Stimulated activated CD4-positive, alpha-beta T cell treated with anti-CD3 and anti-CD28 coated beads, Interleukin-2, amount 100 ng/mL, for 4 hours (primary cell): ENCODE results near the gene UBR7.
"Not testable (repeated sequence)": the region's sequence is repeated elsewhere in the genome, so short reads cannot be mapped to it uniquely, and the experiment has no call there.

Source experiments
- DNase-seq: peaks from one replicate; pipeline ENCODE4 v3.0.0-alpha.2; 2020; ENCODE audit warnings: low read depth

Gene UBR7

DNA sequence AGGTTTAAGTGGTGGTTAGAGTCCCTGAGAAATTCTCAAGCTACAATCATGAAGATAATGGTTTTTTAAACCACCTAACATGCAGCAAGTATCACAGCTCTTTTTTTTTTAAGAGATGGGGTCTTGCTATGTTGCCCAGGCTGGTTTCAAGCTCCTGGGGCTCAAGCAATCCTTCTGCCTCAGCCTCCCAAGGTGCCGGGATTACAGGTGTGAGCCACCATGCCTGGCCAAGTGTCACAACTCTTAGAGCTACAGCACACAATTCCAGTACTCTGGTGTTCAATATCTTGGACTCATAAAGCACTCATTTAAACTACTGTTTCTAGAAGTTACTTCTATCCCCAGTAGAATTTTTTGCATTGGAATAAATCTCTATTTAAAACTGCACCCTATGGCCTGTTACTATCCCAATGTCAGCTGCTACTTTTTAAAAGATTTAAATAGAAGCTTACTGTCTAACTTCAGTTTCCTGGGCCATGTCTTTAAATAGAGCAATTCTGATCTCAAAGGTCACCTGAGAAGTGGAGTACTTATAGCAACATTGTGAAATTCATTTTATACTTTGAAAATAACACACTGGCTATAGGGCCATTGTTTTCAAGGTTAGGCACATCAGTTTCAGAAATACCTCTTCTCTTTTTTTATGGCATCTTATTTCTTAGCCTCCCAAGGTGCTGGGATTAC is 11.6 kb upstream of the UBR7 start:
- no peak for DNase-seq

DNA sequence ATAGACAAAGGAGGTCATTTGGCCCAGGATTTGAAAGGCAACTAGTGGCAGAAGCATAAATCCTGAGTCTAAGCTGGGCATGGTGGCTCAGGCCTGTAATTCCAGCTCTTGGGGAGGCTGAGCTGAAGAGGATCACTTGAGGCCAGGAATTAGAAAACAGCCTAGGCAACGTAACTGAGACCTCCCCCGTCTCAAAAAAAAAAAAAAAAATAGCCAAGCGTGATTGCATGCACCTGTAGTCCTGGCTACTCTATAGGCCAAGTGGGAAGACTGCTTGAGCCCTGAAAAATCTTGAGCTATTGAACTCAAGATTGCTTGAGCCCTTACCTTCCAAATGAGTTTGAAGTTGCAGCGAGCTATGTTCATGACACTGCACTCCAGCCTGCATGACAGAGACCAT is 8.0 kb upstream of the UBR7 start:
- no peak for DNase-seq

DNA sequence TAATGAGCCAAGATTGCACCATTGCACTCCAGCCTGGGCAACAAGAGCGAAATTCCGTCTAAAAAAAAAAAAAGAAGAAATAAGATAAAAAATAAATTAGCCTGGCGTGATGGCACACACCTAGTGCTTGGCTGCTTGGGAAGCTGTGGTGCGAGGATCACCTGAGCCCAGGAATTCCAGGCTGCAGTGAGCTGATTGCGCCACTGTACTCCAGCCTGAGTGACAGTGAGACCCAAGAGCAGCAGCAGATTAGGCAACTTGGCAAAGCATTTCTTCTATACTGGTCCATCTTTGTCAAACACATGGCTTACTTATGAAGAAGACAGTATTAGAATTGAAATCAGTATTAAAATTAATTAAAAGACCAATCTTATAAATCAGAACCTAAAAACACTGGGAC is 6.5 kb upstream of the UBR7 start:
- DNase-seq, result no peak

DNA sequence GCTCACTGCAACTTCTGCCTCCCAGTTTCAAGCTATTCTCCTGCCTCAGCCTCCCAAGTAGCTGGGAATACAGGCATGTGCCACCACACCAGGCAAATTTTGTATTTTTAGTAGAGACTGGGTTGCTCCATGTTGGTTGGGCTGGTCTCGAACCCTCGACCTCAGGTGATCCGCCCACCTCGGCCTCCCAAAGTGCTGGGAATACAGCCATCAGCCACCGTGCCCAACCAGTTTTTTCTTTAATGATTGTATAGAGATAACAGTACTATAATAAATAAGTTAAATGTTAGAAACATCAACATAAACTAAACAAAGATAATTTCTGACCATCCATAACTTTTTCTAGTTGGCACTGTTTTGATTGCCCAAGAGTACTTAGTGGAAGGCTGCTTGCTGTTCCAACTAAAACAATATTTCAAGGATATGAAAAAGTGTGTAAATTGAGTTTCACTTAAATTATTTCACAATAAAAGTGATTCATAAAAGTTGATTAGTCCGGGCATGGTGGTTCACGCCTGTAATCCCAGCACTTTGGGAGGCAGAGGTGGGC is 5.8 kb upstream of the UBR7 start:
- DNase-seq, result no peak

DNA sequence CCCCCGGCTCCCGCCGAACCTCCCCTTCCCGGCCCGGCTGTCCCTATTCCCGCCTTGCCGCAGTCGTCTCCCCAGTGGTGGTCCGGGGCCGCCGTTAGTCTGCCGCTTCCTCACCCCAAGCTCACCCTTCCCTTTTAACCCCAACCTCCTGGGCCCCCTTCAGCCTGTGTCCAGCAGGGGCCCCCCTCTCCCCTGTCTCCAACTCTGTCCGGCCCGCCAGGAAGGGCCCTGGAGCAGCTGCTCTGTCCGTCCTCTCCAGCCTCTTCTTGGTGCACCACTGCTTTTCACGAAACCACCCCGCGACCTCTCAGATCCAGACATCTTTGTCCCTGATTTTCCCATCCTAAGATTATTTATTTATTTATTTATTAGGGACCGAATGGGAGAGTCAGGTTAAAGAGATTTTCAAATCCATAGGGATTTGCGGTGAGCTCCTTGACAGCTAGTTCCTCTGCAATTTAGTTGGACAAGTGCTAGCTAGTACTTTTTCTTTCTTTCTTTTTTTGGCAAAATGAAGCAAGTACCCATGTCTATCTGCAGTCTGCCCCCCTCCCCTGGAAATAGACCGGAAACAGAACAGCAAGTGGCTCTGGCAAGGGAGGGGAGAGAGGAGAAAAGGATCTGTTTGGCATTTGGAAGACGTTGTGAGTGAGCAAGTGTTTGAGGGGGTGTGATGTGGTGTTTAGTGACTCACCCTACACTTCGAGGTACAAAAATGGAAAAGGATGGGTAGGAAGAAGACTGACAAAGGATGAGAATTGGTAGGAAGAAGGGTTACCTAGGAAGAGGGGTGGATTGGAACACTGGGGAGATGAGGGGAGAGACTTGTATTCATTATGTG is 632 bp downstream of the UBR7 start:
- no peak for DNase-seq

DNA sequence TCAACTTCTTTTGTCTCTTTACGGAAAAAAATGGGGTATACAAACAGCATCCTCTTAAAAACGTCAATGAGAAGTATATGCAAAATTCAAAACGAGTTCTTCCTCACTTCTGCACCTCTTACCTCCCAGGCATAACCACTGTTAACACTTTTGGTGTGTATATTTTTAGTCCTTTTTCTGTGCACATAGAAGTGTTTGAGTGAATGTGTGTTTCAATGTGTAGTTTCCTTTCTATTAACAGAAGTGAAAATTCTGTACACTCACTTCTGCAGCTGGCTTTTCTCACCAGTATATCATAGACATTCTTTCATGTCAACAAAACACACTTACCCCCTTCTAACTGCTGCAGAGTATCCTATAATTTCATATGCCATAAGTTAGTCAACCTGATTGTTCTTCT is 5.4 kb downstream of the UBR7 start:
- DNase-seq, result no peak

DNA sequence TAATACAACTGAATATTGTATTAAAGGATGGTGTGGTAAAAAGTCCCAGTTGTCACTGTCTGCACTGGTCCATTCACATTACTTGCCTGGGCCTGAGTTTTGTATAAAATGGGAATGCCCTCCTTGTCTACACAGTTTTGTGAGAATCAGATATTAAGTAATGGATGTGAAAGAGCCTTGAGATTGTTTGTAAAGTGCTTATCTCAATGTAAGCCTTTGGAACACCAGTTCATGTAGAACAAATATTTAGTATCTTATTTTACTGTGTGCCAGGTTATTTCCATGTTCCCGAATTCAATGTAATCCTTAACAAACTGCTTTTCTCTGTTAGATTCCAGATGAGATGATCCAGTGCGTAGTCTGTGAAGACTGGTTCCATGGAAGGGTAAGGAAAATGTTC is 7.5 kb downstream of the UBR7 start:
- no peak for DNase-seq

DNA sequence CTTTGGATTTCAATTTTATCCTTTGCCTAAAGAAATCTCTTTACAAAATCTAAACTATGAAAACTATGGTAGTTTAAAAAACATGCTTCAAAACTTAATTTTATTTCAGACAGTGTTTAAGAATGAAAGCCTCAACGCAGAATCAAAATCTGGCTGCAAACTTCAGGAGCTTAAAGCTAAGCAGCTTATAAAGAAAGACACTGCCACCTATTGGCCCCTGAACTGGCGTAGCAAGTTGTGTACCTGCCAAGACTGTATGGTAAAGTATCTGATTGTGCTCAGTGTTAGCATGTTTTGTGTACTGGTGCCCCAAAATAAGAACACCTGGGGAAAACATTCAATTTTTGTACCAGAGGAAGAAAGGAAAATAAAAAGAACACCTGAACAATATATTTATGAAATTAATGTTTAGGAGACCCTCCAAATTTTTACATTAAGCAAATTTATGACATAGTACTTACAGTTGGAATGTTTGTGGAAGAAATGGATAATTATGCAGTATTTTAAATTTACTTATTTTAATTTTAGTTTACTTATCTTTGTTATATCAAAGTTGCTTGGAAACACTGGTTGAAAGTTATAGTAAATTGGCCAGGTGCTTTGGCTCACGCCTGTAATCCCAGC is 12.2 kb downstream of the UBR7 start:
- peak; percentile 39 for DNase-seq

DNA sequence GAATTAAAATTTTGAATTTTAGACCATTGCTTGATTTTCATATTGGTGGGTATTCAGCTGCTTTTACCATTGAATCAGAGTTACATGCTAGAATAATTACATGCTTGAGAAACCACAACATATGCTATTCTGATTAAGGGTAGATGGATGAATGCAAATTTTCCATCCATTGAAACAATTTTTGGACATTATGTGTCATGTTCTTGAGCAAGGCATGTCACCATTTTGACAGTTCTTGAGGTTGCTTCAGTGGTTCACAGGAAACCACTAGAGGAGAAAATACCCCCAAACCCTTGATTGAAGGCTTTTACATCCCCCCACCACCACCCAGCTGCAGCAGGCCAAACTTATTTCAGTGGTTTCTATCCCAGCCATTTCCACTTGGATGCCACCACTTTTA is 13.5 kb downstream of the UBR7 start:
- no peak for DNase-seq

DNA sequence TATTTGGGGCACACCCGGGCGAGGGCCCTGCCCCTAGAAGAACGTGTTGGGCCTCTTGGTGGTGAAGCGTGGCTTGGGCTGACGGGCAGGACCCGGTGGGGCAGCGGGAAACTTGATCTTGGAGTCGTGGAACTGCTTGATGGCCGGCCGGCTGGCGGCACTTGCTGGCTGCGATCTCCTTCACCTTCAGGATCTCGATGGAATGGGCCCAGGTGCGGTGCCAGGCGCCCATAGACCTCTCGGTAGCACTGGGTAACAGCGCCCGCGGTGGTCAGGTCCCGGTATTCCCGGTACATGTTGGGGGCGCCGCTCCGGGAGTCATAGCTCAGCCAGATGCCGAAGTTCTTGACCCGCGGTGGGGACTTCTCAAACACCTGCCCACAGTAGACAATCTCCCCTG is 16.5 kb downstream of the UBR7 start:
- DNase-seq, result no peak

DNA sequence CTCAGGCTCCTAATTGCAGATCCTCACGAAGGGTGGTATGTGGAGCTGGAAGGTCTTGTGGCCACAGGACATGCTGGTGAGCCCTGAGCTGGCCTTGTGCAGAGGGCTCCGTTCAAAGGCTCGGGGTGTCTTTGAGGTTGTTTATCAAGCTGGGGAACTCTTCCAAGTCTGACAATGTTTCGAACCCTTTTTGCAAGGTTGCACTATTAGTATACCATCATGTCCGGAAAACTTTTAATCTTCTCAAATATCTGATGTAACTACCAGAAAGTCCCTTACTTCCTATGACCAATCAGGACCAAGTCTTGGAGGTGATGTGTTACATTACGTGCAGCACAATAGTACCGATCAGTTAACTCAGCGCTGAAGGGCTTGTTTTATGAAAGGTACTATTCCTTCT is 21.5 kb downstream of the UBR7 start:
- no peak for DNase-seq

DNA sequence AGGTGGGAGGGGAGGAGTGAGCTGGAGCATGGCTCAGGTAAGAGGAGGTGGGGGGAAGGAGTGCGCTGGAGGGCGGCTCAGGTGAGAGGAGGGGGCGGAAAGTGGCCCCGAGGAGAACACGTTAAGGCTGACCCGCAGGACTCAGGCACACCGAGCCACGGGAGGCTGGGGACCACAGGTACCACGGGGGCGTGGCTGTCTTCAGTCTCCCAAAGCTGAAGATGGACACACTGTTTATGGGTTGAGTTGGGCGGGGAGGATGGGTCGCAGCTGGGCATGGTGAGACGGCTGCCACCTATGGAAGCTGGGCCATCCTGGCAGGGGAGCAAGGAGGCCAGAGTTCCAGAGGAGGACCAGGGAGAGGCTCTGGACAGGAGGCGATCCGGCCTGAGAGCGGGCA is 23.5 kb downstream of the UBR7 start:
- no peak for DNase-seq

DNA sequence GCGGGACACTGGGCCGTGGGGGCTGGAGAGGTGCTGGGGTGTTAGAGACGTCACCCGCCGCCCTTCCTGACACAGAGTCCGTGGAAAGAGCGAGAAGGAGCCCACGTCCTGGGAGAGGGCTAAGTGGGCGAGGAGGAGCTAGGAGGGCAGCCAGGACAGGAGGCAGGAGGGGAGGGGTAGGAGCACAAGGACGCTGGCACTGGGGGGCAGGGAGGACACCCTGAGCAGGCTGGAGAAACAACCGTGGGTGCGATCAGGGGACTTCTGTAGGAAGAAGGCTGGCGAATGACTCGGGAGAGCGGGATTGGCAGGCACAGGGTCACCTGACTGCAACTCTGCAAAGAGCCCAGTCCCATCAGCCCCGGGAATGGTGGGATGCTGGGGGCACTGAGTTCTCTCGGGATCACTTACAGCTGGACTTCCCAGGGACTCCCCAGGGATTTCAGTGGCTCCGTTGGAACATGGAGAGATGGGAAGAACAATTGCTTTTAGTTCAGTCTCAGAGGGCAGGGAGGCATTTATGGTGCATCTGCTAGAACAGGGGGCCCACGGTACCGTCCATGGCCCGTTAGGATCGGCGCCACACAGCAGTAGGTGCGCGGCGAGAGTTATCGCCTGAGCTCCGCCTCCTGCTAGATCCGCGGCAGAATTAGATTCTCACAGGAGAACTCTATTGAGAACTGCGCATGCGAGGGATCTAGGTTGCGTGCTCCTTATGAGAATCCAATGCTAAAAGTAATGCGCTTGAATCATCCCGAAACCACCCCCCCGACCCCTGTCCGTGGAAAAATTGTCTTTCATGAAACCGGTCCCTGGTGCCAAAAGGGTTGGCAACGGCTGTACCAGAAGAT is 24.3 kb downstream of the UBR7 start:
- DNase-seq, result no peak

DNA sequence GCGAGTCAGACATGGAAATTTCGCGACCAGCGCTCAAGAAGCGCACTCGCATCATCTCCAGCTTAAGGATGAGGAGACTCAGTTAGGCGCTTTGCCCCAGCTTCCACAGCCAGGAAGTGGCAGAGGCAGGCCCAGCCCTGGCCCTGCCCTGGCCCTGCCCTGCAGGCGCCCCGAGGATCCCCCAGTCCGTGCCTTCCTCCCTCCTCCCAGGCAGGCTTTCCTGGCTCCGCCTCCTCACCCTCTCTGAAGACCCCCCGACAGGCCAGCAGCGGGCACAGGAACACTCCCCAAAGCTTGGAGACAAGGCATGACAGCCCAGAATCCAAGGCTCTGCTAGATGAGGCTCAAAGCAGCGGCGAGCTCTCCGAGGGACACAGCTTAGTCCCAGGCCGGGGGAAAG is 25.1 kb downstream of the UBR7 start:
- DNase-seq, result no peak

DNA sequence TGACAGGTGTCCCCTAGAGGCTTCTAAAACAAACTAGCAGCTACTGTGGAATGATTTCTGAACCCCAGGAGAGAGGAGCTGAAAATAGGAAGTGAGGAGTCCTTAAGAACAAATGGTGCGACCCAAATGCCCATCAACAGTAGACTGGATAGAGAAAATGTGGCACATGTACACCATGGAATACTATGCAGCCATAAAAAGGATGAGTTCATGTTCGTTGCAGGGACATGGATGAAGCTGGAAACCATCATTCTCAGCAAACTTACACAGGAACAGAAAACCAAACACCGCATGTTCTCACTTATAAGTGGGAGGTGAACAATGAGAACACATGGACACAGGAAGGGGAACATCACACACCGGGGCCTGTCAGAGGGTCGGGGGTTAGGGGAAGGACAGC is 26.0 kb downstream of the UBR7 start:
- not testable (repeated sequence) for DNase-seq

DNA sequence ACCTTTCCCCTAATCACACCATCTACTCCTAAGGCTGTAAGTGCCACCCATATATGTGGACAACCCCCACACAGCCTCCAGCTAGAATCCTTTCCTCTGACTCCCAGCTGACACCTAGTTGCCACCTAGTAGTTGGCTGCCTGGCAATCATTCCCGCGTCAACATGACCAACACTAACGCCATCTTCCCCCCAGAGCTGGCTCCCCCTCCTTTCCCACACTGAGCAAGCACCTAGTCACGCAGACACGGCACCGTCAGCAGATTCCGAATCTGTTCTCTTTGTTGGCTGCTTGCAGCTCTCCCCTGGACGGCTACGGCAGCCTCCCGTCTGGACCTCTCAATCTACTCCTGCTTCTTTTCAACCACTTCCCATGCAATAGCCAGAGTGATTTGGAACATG is 27.7 kb downstream of the UBR7 start:
- no peak for DNase-seq

DNA sequence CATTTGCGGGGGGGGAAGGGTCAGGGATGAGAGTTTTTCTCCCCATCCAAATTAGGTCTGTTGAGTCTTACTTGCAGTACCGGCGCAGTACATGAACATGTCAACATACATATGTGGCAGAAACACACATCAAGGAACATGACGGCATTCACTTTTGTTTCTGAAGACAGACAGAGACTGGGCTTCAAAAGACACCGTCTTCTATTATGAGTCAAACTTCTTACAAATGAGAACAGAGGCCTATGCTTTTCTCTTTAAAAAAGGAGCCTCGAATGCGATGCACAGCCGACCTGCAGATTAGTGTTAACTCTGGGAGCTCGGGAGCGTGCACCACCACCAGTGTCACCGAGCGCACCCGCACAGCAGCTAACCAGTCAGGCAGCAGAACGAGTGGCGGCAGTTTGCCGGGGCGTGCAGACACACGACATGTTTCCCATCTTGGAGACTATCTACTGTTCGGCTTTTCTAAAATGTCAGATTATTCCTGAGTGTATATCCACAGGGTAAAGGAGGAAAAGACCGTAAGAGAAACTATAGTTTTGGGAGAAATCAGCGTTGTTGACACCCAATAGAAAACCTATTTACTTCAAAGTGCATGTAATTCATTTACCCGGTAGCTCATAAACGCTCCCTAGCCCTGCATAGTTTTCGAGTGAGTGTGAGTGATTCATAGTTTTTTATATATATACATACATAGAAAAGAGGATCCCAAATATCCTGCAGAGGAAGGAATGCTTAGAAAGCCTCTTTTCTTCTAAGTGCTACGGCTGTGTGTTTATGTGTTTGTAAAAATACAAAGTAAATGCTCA is 33.0 kb downstream of the UBR7 start:
- no peak for DNase-seq

DNA sequence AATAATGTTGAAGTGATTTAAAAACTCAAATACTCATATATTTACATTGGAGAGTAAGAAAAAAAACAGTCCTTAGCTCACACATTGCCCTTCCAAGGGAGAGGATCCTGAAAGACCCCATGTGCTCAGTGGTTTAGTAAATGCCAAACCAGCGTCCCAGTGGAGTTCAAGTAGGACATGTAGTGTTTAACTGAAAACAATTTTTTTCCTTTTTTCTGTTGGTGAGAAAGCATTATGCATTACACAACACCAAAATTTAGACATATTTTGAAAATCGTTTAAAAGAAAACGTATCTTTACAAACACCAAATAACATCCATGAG is 33.6 kb downstream of the UBR7 start:
- no peak for DNase-seq

DNA sequence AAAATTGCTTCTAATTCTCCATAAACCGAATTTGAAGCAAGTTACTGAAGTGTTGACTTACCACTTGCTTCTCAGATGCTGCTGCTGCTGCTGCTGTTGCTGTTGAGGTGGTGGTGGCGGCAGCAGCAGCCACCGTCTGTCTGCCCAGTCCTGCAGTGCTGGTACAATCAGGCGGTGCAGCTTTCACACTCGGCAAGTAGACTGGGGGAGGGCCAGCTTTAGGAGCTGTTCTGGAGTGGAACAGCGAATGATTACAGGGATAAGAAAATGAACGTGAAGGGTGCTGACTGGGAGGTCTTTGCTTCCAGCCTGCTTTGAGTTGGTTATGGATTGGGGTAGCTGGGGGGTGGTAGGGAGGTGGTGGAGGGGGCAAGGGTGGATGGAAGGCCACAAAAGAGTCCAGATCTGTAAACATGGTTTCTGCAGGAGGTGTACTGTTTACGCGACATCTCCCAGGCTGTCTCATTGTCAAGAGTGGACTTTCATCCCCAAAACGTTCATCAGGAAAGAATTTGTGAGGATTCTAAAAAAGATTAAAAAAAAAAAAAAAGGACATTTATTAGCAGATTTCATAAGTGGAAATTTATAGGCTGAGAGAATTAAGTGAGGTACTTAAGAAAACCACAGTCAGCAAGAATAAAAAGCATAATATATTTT is 38.8 kb downstream of the UBR7 start:
- DNase-seq, result no peak

DNA sequence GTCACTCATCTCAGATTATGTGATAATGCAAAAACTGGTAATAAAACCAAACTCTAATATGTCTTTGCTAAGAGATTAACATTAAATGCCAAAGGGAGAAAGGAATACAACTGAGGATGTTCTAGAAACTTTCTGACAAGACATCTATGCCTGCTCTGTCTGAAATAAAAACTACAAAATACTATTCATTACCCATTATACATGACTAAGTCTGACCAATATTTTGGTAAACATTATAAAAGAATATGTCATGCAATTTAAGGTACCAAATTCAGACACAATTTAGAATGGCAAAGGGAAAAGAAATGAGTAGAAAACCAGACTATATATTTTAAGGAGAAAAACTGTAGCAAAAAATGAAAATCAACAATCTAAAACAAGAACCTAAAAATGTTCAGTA is 39.5 kb downstream of the UBR7 start:
- no peak for DNase-seq
